ENCODE results near the gene THEMIS.
"Not testable (repeated sequence)": the region's sequence is repeated elsewhere in the genome, so short reads cannot be mapped to it uniquely, and the experiment has no call there.

Gene THEMIS

GRCh38 chr6:127932708-127933107 lies 31.9 kb upstream of the THEMIS start:
- in situ Hi-C loops (cut with MboI; ENCODE audit: low pct_unique_long_range_greater_than_20kb, low sequenced_read_pairs, unreplicated experiment) = no loop called here
- TF ChIP-seq CTCF (IDR thresholded peaks at IDR 0.05; ENCODE audit: extremely low read depth, insufficient read depth, missing control alignments) = no peak
- no peak for DNase-seq (ENCODE audit: low spot score)

GRCh38 chr6:127926441-127926840 lies 25.6 kb upstream of the THEMIS start:
- DNase-seq (ENCODE audit: low spot score); in situ Hi-C loops (cut with MboI; ENCODE audit: low pct_unique_long_range_greater_than_20kb, low sequenced_read_pairs, unreplicated experiment): not testable (repeated sequence)

GRCh38 chr6:127924440-127924839 lies 23.6 kb upstream of the THEMIS start:
- DNase-seq (ENCODE audit: low spot score) = no peak
- in situ Hi-C loops (cut with MboI; ENCODE audit: low pct_unique_long_range_greater_than_20kb, low sequenced_read_pairs, unreplicated experiment) = no loop called here
- TF ChIP-seq CTCF (IDR thresholded peaks at IDR 0.05; ENCODE audit: extremely low read depth, insufficient read depth, missing control alignments) = no peak

GRCh38 chr6:127924031-127924430 lies 23.2 kb upstream of the THEMIS start:
- no peak for TF ChIP-seq CTCF (IDR thresholded peaks at IDR 0.05; ENCODE audit: extremely low read depth, insufficient read depth, missing control alignments)
- no peak for DNase-seq (ENCODE audit: low spot score)

GRCh38 chr6:127923135-127923534 lies 22.3 kb upstream of the THEMIS start:
- no peak for DNase-seq (ENCODE audit: low spot score)
- in situ Hi-C loops (cut with MboI; ENCODE audit: low pct_unique_long_range_greater_than_20kb, low sequenced_read_pairs, unreplicated experiment) = no loop called here
- TF ChIP-seq CTCF (IDR thresholded peaks at IDR 0.05; ENCODE audit: extremely low read depth, insufficient read depth, missing control alignments) = no peak

More at GRCh38 chr6:127924031-127924430, 23.2 kb upstream of the THEMIS start:
- in situ Hi-C loops (cut with MboI; ENCODE audit: low pct_unique_long_range_greater_than_20kb, low sequenced_read_pairs, unreplicated experiment) = no loop called here

GRCh38 chr6:127921982-127922381 lies 21.1 kb upstream of the THEMIS start:
- DNase-seq (ENCODE audit: low spot score) = no peak
- TF ChIP-seq CTCF (IDR thresholded peaks at IDR 0.05; ENCODE audit: extremely low read depth, insufficient read depth, missing control alignments) = no peak
- in situ Hi-C loops (cut with MboI; ENCODE audit: low pct_unique_long_range_greater_than_20kb, low sequenced_read_pairs, unreplicated experiment) = no loop called here

GRCh38 chr6:127920804-127921203 lies 19.9 kb upstream of the THEMIS start:
- in situ Hi-C loops (cut with MboI; ENCODE audit: low pct_unique_long_range_greater_than_20kb, low sequenced_read_pairs, unreplicated experiment) = no loop called here
- TF ChIP-seq CTCF (IDR thresholded peaks at IDR 0.05; ENCODE audit: extremely low read depth, insufficient read depth, missing control alignments) = no peak

More at GRCh38 chr6:127920804-127921203, 19.9 kb upstream of the THEMIS start:
- DNase-seq (ENCODE audit: low spot score) = no peak

All from GM13977 (cell line).